ENCODE measurements around the gene TGFBR3.

The TGFBR3 gene

DNA sequence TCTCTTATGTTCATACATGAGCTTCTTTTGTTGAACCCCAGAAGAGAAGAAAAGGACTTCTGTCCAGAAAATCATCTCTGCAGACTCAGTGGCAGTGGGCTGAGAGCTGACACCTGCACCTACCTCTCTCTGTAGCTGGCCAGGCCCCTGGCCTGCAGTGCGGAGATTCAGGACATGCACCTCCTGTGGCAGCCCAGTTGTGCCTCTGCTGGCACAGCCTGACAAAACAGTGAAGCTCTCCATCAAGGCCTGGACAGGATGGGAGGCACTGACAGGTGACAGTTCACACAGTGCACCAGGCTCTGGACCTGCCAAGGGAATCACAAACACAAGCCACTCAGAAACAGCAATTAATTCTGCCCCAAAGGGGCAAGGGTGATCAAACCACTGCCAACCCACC lies 88.8 kb downstream of the TGFBR3 start:
- Histone ChIP-seq H3K79me2 (ENCODE audit: insufficient read depth, low read length) (no peaks in the 10 kb centered on the region), H3F3A (ENCODE audit: insufficient read depth, low read length) (no peaks in the 10 kb centered on the region), H3K4me1 (ENCODE audit: insufficient read depth, low read length, severe bottlenecking) (no peaks in the 10 kb centered on the region), H3K9me3 (ENCODE audit: low read length) (no peaks in the 10 kb centered on the region), H3K9ac (ENCODE audit: low read length) (no peak overlapping the region), H3K4me3 (ENCODE audit: low read depth, low read length, poor library complexity, severe bottlenecking) (no peak overlapping the region), H4K20me1 (ENCODE audit: insufficient read depth, low read length) (no peaks in the 10 kb centered on the region), H3K27me3 (ENCODE audit: insufficient read depth, low read length) (no peaks in the 10 kb centered on the region), H3K4me2 (ENCODE audit: low read length) (no peak overlapping the region), H3K36me3 (ENCODE audit: insufficient read depth, low read length) (no peaks in the 10 kb centered on the region), H3K9me2 (ENCODE audit: low read depth, low read length) (no peaks in the 10 kb centered on the region), H3K27ac (ENCODE audit: low read depth, low read length, poor library complexity, severe bottlenecking) (no peak overlapping the region), H2AFZ (ENCODE audit: low read length) (no peak overlapping the region)
- no peak for TF ChIP-seq EZH2 (IDR thresholded peaks at IDR 0.05; ENCODE audit: borderline replicate concordance, low read length)
- TF ChIP-seq, protein P1, sequence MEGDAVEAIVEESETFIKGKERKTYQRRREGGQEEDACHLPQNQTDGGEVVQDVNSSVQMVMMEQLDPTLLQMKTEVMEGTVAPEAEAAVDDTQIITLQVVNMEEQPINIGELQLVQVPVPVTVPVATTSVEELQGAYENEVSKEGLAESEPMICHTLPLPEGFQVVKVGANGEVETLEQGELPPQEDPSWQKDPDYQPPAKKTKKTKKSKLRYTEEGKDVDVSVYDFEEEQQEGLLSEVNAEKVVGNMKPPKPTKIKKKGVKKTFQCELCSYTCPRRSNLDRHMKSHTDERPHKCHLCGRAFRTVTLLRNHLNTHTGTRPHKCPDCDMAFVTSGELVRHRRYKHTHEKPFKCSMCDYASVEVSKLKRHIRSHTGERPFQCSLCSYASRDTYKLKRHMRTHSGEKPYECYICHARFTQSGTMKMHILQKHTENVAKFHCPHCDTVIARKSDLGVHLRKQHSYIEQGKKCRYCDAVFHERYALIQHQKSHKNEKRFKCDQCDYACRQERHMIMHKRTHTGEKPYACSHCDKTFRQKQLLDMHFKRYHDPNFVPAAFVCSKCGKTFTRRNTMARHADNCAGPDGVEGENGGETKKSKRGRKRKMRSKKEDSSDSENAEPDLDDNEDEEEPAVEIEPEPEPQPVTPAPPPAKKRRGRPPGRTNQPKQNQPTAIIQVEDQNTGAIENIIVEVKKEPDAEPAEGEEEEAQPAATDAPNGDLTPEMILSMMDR (IDR thresholded peaks at IDR 0.05; ENCODE audit: low read length) = no peak

DNA sequence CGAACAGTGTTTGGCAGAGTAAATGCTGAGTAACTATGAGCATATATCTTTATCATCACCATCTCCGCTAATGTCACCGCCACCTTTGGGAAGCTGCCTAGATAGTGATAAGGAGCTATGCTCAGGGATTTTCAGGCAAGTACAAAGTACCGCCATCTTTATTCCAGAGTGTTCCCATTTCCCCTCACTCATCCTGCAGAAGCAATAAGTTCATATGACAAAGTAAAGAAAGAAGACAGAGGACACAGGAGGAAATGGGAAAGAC lies 89.6 kb downstream of the TGFBR3 start:
- no peaks in the 10 kb centered on the region for H3K27me3 ChIP-seq (ENCODE audit: insufficient read depth, low read length)

GRCh38 chr1:91795591-91796389 lies 90.2 kb downstream of the TGFBR3 start:
- TF ChIP-seq, protein P1 (IDR thresholded peaks at IDR 0.05; ENCODE audit: low read length) = no peak
- TF ChIP-seq EZH2 (IDR thresholded peaks at IDR 0.05; ENCODE audit: borderline replicate concordance, low read length) = no peak
- H3K27ac ChIP-seq (ENCODE audit: low read depth, low read length, poor library complexity, severe bottlenecking) = no peak overlapping the region
- no peaks in the 10 kb centered on the region for H3K79me2 ChIP-seq (ENCODE audit: insufficient read depth, low read length)
- H3K4me3 ChIP-seq (ENCODE audit: low read depth, low read length, poor library complexity, severe bottlenecking) = no peak overlapping the region
- no peaks in the 10 kb centered on the region for H3K9me3 ChIP-seq (ENCODE audit: low read length)
- H3K9me2 ChIP-seq (ENCODE audit: low read depth, low read length) = no peaks in the 10 kb centered on the region
- no peaks in the 10 kb centered on the region for H3F3A ChIP-seq (ENCODE audit: insufficient read depth, low read length)
- no peaks in the 10 kb centered on the region for H3K36me3 ChIP-seq (ENCODE audit: insufficient read depth, low read length)
- no peak overlapping the region for H3K4me2 ChIP-seq (ENCODE audit: low read length)
- no peak overlapping the region for H2AFZ ChIP-seq (ENCODE audit: low read length)
- no peaks in the 10 kb centered on the region for H4K20me1 ChIP-seq (ENCODE audit: insufficient read depth, low read length)
- no peak overlapping the region for H3K9ac ChIP-seq (ENCODE audit: low read length)
- no peaks in the 10 kb centered on the region for H3K27me3 ChIP-seq (ENCODE audit: insufficient read depth, low read length)
- H3K4me1 ChIP-seq (ENCODE audit: insufficient read depth, low read length, severe bottlenecking) = no peaks in the 10 kb centered on the region

More for the DNA sequence above, 89.6 kb downstream of the TGFBR3 start:
- Histone ChIP-seq H3K9ac (ENCODE audit: low read length) (no peak overlapping the region), H3F3A (ENCODE audit: insufficient read depth, low read length) (no peaks in the 10 kb centered on the region), H3K4me2 (ENCODE audit: low read length) (no peak overlapping the region), H2AFZ (ENCODE audit: low read length) (no peak overlapping the region), H3K4me3 (ENCODE audit: low read depth, low read length, poor library complexity, severe bottlenecking) (no peak overlapping the region), H3K27ac (ENCODE audit: low read depth, low read length, poor library complexity, severe bottlenecking) (no peak overlapping the region), H4K20me1 (ENCODE audit: insufficient read depth, low read length) (no peaks in the 10 kb centered on the region), H3K4me1 (ENCODE audit: insufficient read depth, low read length, severe bottlenecking) (no peaks in the 10 kb centered on the region), H3K9me3 (ENCODE audit: low read length) (no peaks in the 10 kb centered on the region), H3K79me2 (ENCODE audit: insufficient read depth, low read length) (no peaks in the 10 kb centered on the region), H3K36me3 (ENCODE audit: insufficient read depth, low read length) (no peaks in the 10 kb centered on the region), H3K9me2 (ENCODE audit: low read depth, low read length) (no peaks in the 10 kb centered on the region)
- no peak for TF ChIP-seq EZH2 (IDR thresholded peaks at IDR 0.05; ENCODE audit: borderline replicate concordance, low read length)
- TF ChIP-seq, protein P1 (IDR thresholded peaks at IDR 0.05; ENCODE audit: low read length) = no peak
